Measurements from ENCODE around the gene PHYKPL.

The PHYKPL gene

DNA sequence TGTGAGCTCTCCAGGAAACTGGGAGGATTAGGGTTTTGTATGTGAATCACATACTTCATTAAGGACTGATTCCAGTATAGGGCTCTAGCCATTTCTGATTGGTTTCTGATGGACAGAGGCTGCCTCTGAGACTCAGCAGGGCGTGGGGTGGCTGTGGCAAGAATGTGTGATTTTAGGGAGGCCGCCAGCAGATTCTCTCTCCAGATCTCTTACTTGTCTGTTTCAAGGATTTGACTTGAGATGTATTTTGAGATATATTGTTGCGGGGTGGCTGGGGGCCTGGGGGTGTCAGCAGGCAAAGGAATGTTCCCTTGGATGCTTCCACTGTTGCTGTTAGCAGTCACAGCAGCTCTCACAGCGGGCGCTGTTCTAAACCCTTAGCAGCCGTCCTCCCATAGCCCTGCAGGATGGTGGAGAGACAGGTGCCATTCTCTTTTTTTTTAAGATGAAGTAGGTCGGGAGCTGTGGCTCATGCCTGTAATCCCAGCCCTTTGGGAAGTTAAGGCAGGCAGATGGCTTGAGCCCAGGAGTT, 36.3 kb downstream of the PHYKPL start:
- Histone ChIP-seq H3K4me3 (ENCODE audit: low read depth in 1 of 2, low read length in 2 of 2) (no peak overlapping the region), H3K9ac (ENCODE audit: low read depth, low read length) (no peak overlapping the region), H2AFZ (ENCODE audit: low read depth, low read length) (no peak overlapping the region), H3K9me3 (ENCODE audit: insufficient read depth, low read length, severe bottlenecking) (no peaks in the 10 kb centered on the region), H3K79me2 (ENCODE audit: insufficient read depth, low read length) (no peaks in the 10 kb centered on the region), H3K27me3 (ENCODE audit: insufficient read depth, low read length, poor library complexity) (peaks cover 8% of the 10 kb centered on the region), H3K27ac (ENCODE audit: low read length) (no peak overlapping the region), H3K4me2 (ENCODE audit: insufficient read depth, low read length) (no peak overlapping the region), H4K20me1 (ENCODE audit: insufficient read depth, low read length) (no peaks in the 10 kb centered on the region; the same call in 1 of the 2 replicates), H3K4me1 (ENCODE audit: insufficient read depth, low read length) (peaks cover 19% of the 10 kb centered on the region), H3K36me3 (ENCODE audit: insufficient read depth, low read length) (no peaks in the 10 kb centered on the region)
- no peak for DNase-seq
- TF ChIP-seq, protein P1, sequence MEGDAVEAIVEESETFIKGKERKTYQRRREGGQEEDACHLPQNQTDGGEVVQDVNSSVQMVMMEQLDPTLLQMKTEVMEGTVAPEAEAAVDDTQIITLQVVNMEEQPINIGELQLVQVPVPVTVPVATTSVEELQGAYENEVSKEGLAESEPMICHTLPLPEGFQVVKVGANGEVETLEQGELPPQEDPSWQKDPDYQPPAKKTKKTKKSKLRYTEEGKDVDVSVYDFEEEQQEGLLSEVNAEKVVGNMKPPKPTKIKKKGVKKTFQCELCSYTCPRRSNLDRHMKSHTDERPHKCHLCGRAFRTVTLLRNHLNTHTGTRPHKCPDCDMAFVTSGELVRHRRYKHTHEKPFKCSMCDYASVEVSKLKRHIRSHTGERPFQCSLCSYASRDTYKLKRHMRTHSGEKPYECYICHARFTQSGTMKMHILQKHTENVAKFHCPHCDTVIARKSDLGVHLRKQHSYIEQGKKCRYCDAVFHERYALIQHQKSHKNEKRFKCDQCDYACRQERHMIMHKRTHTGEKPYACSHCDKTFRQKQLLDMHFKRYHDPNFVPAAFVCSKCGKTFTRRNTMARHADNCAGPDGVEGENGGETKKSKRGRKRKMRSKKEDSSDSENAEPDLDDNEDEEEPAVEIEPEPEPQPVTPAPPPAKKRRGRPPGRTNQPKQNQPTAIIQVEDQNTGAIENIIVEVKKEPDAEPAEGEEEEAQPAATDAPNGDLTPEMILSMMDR (IDR thresholded peaks at IDR 0.05; ENCODE audit: borderline replicate concordance, extremely low read depth, low read length, poor library complexity, severe bottlenecking) = no peak
- TF ChIP-seq EZH2 (IDR thresholded peaks at IDR 0.05; ENCODE audit: borderline replicate concordance, low read depth, low read length, severe bottlenecking) = no peak
- no peak for ATAC-seq (ENCODE audit: insufficient read depth, low read depth)

DNA sequence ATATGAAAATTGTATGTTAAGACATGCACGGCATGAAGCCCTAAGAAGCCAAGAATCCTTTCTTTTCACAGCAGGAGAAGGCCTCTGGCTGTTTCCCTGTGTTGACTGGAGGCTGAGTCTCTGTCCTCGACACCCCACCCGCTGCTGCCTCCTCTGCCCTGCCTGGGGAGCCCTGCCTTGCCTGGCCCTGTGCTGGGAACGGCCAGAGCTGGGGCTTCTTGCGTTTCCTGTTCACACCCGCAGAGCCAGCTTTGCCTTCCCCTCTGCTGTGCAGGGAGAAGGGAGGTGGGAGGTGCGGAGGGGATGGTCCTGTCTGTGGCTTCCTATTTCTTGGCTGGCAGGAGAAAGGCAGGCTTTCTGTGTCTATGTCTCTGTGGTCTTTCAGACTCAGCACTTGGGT, 38.6 kb downstream of the PHYKPL start:
- no peak overlapping the region for H3K4me3 ChIP-seq (ENCODE audit: low read depth in 1 of 2, low read length in 2 of 2)
- peak overlapping the region; percentile 44 for H3K4me2 ChIP-seq (ENCODE audit: insufficient read depth, low read length)
- H3K4me1 ChIP-seq (ENCODE audit: insufficient read depth, low read length) = peaks cover 19% of the 10 kb centered on the region
- DNase-seq (peak; percentile 69), ATAC-seq (ENCODE audit: insufficient read depth, low read depth) (peak; percentile 93)
- H3K79me2 ChIP-seq (ENCODE audit: insufficient read depth, low read length) = no peaks in the 10 kb centered on the region
- H4K20me1 ChIP-seq (ENCODE audit: insufficient read depth, low read length) = no peaks in the 10 kb centered on the region; the same call in 1 of the 2 replicates
- H3K9me3 ChIP-seq (ENCODE audit: insufficient read depth, low read length, severe bottlenecking) = no peaks in the 10 kb centered on the region
- no peaks in the 10 kb centered on the region for H3K36me3 ChIP-seq (ENCODE audit: insufficient read depth, low read length)
- no peak overlapping the region; the same call in 1 of the 2 replicates for H3K27ac ChIP-seq (ENCODE audit: low read length)
- TF ChIP-seq, protein P1 (IDR thresholded peaks at IDR 0.05; ENCODE audit: borderline replicate concordance, extremely low read depth, low read length, poor library complexity, severe bottlenecking) = no peak
- TF ChIP-seq EZH2 (IDR thresholded peaks at IDR 0.05; ENCODE audit: borderline replicate concordance, low read depth, low read length, severe bottlenecking) = no peak
- H3K27me3 ChIP-seq (ENCODE audit: insufficient read depth, low read length, poor library complexity) = peaks cover 8% of the 10 kb centered on the region
- no peak overlapping the region for H3K9ac ChIP-seq (ENCODE audit: low read depth, low read length)
- H2AFZ ChIP-seq (ENCODE audit: low read depth, low read length) = peak overlapping the region; percentile 49

DNA sequence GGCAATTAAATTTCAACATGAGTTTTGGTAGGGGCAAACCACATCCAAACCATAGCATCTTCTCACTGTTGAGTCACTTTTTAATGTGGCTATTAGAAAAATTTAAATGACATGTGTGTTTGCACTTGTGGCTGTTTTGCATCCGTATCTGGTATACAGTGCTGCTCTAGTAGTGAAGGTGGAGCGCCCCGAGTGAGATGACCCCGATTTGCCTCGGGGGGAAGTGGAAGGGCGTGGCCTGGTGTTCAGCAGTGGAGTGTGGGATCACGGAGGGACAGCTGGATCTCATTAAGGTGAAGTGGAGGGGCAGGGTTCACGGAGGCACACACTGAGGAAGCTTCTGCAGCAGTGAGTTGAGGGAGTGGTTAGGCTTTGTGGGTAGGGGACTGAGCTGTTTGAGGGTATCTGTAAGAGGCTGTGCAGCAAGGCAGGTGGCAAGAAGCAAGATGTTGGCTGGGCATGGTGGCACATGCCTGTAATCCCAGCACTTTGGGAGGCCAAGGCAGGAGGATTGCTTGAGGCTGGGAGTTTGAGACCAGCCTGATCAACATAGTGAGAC, 39.3 kb downstream of the PHYKPL start:
- Histone ChIP-seq H3K79me2 (ENCODE audit: insufficient read depth, low read length) (no peaks in the 10 kb centered on the region), H3K4me3 (ENCODE audit: low read depth in 1 of 2, low read length in 2 of 2) (no peak overlapping the region), H4K20me1 (ENCODE audit: insufficient read depth, low read length) (no peaks in the 10 kb centered on the region; the same call in 1 of the 2 replicates), H3K36me3 (ENCODE audit: insufficient read depth, low read length) (no peaks in the 10 kb centered on the region), H3K4me1 (ENCODE audit: insufficient read depth, low read length) (peaks cover 19% of the 10 kb centered on the region), H3K27ac (ENCODE audit: low read length) (no peak overlapping the region), H3K9me3 (ENCODE audit: insufficient read depth, low read length, severe bottlenecking) (no peaks in the 10 kb centered on the region), H3K9ac (ENCODE audit: low read depth, low read length) (no peak overlapping the region), H3K4me2 (ENCODE audit: insufficient read depth, low read length) (no peak overlapping the region), H3K27me3 (ENCODE audit: insufficient read depth, low read length, poor library complexity) (peaks cover 8% of the 10 kb centered on the region), H2AFZ (ENCODE audit: low read depth, low read length) (no peak overlapping the region)
- ATAC-seq (ENCODE audit: insufficient read depth, low read depth) (peak; percentile 66), DNase-seq (peak; percentile 28)
- TF ChIP-seq, protein P1 (IDR thresholded peaks at IDR 0.05; ENCODE audit: borderline replicate concordance, extremely low read depth, low read length, poor library complexity, severe bottlenecking) = no peak
- no peak for TF ChIP-seq EZH2 (IDR thresholded peaks at IDR 0.05; ENCODE audit: borderline replicate concordance, low read depth, low read length, severe bottlenecking)
